WTC11 (cell line): Measurements from ENCODE around the gene MESD. TPM values are rescaled to one million over a fixed set of nuclear protein-coding genes. Genes with fewer than 3 reads are reported as not detected.

Experiments used
- ATAC-seq: fragments of 200-7000 bp; cut with Tn5 transposase; 2 replicates; pipeline ENCODE4 v1.10.0; 2021; ENCODE audit warnings: mild to moderate bottlenecking, moderate library complexity
- CTCF ChIA-PET: fragments of 300-600 bp; sonication (Branson Sonifier 250); formaldehyde crosslinking; loops from one replicate; lab custom pipeline; 2021; ENCODE audit warnings: antibody characterized with exemption; lab: Charles Lee
- POLR2A ChIA-PET: fragments of 350-600 bp; sonication (Branson Sonifier 250); formaldehyde crosslinking; loops from one replicate; lab custom pipeline; 2021; ENCODE audit warnings: antibody characterized with exemption; lab: Charles Lee
- DNase-seq: peaks from one replicate; pipeline ENCODE4 v3.0.0; 2021; ENCODE audit warnings: low spot score
- H3K27ac Mint-ChIP-seq: 2 replicates; pipeline ENCODE4 v1.8.0; 2021; ENCODE audit warnings: mixed read lengths
- H3K27me3 Mint-ChIP-seq: 2 replicates; pipeline ENCODE4 v1.8.0; 2021; ENCODE audit warnings: low read depth, mild to moderate bottlenecking, moderate library complexity, mixed read lengths
- H3K36me3 Mint-ChIP-seq: 2 replicates; pipeline ENCODE4 v1.8.0; 2021; ENCODE audit warnings: mixed read lengths
- H3K4me1 Mint-ChIP-seq: 2 replicates; pipeline ENCODE4 v1.8.0; 2022; ENCODE audit warnings: mixed read lengths
- H3K4me3 Mint-ChIP-seq: 2 replicates; pipeline ENCODE4 v1.8.0; 2021; ENCODE audit warnings: mild to moderate bottlenecking, moderate library complexity, mixed read lengths
- H3K9me3 Mint-ChIP-seq: 2 replicates; pipeline ENCODE4 v1.8.0; 2021; ENCODE audit warnings: mixed read lengths
- GRHL2 ChIP-seq: fragments of 250-450 bp; sonication (Bioruptor Pico); IDR thresholded peaks from 2 replicates; pipeline ENCODE4 v1.8.0; 2022; ENCODE audit warnings: mild to moderate bottlenecking, moderate library complexity; ENCODE audit not compliant: insufficient replicate concordance, severe bottlenecking
- IRF2 ChIP-seq: sonication (generic); formaldehyde crosslinking; IDR thresholded peaks from 2 replicates; pipeline ENCODE4 v1.8.0; 2022; ENCODE audit warnings: low read depth, missing genetic modification reagents, borderline replicate concordance
- SMAD3 ChIP-seq: sonication (generic); formaldehyde crosslinking; IDR thresholded peaks from 2 replicates; pipeline ENCODE4 v1.8.0; 2022; ENCODE audit warnings: missing genetic modification reagents, mild to moderate bottlenecking, borderline replicate concordance
- ZNF232 ChIP-seq: sonication (generic); formaldehyde crosslinking; IDR thresholded peaks from 2 replicates; pipeline ENCODE4 v1.8.0; 2022; ENCODE audit warnings: mild to moderate bottlenecking, missing genetic modification reagents
- ZNF671 ChIP-seq: fragments of 250-450 bp; sonication (Bioruptor Pico); IDR thresholded peaks from 2 replicates; pipeline ENCODE4 v1.8.0; 2021; ENCODE audit warnings: mild to moderate bottlenecking
- total RNA-seq: library from RNA; stranded (reverse); gene quantifications from 3 replicates; pipeline ENCODE4 v1.2.3, GENCODE V29; 2021
- TF ChIP-seq, protein P1 (sequence below): sonication (generic); formaldehyde crosslinking; IDR thresholded peaks from 2 replicates; pipeline ENCODE4 v1.8.1; 2022; ENCODE audit warnings: mild to moderate bottlenecking, moderate library complexity, missing genetic modification reagents
- TF ChIP-seq, protein P2 (sequence below): sonication (generic); formaldehyde crosslinking; IDR thresholded peaks from 2 replicates; pipeline ENCODE4 v1.8.0; 2022; ENCODE audit warnings: mild to moderate bottlenecking, missing genetic modification reagents
- TF ChIP-seq, protein P3 (sequence below): sonication (generic); formaldehyde crosslinking; IDR thresholded peaks from 2 replicates; pipeline ENCODE4 v1.8.1; 2022; ENCODE audit warnings: low read depth, missing genetic modification reagents, borderline replicate concordance
- TF ChIP-seq, protein P4 (sequence below): sonication (generic); formaldehyde crosslinking; IDR thresholded peaks from 2 replicates; pipeline ENCODE4 v1.8.0; 2022; ENCODE audit warnings: mild to moderate bottlenecking, missing genetic modification reagents
- TF ChIP-seq, protein P5 (sequence below): sonication (generic); formaldehyde crosslinking; IDR thresholded peaks from 2 replicates; pipeline ENCODE4 v1.8.1; 2022; ENCODE audit warnings: low read depth, mild to moderate bottlenecking, moderate library complexity, missing genetic modification reagents, borderline replicate concordance
- TF ChIP-seq, protein P6 (sequence below): sonication (generic); formaldehyde crosslinking; IDR thresholded peaks from 2 replicates; pipeline ENCODE4 v1.8.1; 2023; ENCODE audit warnings: mild to moderate bottlenecking, moderate library complexity, missing genetic modification reagents

The MESD gene
- total RNA-seq, 1 experiment from 2014 or later = 28.3 TPM

DNA sequence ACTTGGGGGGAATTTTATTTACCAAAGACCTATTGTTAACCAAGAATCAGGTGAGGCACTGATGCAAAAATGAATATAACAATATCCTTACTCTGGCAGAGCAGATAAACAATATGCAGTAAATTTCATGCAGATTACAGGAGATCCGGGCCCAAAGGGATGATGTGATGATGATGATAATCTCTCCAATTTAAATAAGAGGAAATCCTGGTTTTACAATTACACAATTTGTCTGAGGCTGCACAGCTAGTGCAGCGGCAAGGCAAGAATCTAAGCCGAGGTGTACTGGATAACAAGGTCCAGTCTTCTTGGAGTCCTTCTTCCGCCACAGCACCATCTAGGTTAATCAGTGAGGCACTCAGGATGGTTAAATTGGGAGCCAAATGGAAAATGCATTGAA is 2.4 kb upstream of the MESD start (continued):
- no peak for TF ChIP-seq SMAD3 (CRISPR knock-in tag)
- TF ChIP-seq, protein P1, sequence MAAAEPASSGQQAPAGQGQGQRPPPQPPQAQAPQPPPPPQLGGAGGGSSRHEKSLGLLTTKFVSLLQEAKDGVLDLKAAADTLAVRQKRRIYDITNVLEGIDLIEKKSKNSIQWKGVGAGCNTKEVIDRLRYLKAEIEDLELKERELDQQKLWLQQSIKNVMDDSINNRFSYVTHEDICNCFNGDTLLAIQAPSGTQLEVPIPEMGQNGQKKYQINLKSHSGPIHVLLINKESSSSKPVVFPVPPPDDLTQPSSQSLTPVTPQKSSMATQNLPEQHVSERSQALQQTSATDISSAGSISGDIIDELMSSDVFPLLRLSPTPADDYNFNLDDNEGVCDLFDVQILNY (CRISPR knock-in tag) = no peak

DNA sequence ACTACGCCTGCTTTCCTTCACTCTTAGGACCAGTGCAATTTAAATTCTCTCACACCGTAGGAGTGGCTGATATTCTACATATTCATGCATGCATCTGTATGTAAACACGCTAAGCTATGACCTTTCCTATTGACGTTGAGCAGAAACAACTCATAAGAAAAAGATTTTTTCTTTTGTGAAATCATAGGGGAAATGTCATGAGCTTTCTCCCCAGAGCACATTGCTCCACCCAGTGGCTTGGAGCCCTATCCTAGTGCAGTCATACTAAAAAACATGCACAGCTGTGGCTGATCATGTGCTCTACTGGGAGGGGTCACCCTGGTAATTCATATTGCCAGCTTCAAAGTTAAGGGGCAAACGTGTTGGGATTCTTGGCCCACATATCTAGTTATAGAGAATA is 1.8 kb upstream of the MESD start:
- no peak overlapping the region for H3K27ac Mint-ChIP-seq
- ChIA-PET CTCF (interaction anchor here (0.8 to 3.4 kb wide), 5 partner anchors 10 to 275 kb away, joined by 3 to 18 read pairs (median 5); partner anchors contain the start of gene TLNRD1), POLR2A (interaction anchor here (1.2 kb wide), 1 partner anchor 9 kb away, joined by 7 read pairs; the partner anchor contains the start of gene TLNRD1)
- no peaks in the 10 kb centered on the region for H3K9me3 Mint-ChIP-seq
- H3K4me1 Mint-ChIP-seq = peaks cover 34% of the 10 kb centered on the region
- H3K27me3 Mint-ChIP-seq = no peaks in the 10 kb centered on the region
- H3K36me3 Mint-ChIP-seq = no peaks in the 10 kb centered on the region
- H3K4me3 Mint-ChIP-seq = no peak overlapping the region
- TF ChIP-seq, protein P2, sequence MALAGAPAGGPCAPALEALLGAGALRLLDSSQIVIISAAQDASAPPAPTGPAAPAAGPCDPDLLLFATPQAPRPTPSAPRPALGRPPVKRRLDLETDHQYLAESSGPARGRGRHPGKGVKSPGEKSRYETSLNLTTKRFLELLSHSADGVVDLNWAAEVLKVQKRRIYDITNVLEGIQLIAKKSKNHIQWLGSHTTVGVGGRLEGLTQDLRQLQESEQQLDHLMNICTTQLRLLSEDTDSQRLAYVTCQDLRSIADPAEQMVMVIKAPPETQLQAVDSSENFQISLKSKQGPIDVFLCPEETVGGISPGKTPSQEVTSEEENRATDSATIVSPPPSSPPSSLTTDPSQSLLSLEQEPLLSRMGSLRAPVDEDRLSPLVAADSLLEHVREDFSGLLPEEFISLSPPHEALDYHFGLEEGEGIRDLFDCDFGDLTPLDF (CRISPR knock-in tag) = no peak
- TF ChIP-seq, protein P3, sequence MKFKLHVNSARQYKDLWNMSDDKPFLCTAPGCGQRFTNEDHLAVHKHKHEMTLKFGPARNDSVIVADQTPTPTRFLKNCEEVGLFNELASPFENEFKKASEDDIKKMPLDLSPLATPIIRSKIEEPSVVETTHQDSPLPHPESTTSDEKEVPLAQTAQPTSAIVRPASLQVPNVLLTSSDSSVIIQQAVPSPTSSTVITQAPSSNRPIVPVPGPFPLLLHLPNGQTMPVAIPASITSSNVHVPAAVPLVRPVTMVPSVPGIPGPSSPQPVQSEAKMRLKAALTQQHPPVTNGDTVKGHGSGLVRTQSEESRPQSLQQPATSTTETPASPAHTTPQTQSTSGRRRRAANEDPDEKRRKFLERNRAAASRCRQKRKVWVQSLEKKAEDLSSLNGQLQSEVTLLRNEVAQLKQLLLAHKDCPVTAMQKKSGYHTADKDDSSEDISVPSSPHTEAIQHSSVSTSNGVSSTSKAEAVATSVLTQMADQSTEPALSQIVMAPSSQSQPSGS (CRISPR knock-in tag) = no peak
- TF ChIP-seq, protein P4, sequence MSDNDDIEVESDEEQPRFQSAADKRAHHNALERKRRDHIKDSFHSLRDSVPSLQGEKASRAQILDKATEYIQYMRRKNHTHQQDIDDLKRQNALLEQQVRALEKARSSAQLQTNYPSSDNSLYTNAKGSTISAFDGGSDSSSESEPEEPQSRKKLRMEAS (CRISPR knock-in tag) = no peak
- TF ChIP-seq, protein P5, sequence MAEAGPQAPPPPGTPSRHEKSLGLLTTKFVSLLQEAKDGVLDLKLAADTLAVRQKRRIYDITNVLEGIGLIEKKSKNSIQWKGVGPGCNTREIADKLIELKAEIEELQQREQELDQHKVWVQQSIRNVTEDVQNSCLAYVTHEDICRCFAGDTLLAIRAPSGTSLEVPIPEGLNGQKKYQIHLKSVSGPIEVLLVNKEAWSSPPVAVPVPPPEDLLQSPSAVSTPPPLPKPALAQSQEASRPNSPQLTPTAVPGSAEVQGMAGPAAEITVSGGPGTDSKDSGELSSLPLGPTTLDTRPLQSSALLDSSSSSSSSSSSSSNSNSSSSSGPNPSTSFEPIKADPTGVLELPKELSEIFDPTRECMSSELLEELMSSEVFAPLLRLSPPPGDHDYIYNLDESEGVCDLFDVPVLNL (CRISPR knock-in tag) = no peak
- TF ChIP-seq, protein P6, sequence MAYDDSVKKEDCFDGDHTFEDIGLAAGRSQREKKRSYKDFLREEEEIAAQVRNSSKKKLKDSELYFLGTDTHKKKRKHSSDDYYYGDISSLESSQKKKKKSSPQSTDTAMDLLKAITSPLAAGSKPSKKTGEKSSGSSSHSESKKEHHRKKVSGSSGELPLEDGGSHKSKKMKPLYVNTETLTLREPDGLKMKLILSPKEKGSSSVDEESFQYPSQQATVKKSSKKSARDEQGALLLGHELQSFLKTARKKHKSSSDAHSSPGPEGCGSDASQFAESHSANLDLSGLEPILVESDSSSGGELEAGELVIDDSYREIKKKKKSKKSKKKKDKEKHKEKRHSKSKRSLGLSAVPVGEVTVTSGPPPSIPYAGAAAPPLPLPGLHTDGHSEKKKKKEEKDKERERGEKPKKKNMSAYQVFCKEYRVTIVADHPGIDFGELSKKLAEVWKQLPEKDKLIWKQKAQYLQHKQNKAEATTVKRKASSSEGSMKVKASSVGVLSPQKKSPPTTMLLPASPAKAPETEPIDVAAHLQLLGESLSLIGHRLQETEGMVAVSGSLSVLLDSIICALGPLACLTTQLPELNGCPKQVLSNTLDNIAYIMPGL (CRISPR knock-in tag) = no peak
- TF ChIP-seq, protein P1 (CRISPR knock-in tag) = no peak
- TF ChIP-seq GRHL2 = no peak
- DNase-seq (no peak), ATAC-seq (no peak)

DNA sequence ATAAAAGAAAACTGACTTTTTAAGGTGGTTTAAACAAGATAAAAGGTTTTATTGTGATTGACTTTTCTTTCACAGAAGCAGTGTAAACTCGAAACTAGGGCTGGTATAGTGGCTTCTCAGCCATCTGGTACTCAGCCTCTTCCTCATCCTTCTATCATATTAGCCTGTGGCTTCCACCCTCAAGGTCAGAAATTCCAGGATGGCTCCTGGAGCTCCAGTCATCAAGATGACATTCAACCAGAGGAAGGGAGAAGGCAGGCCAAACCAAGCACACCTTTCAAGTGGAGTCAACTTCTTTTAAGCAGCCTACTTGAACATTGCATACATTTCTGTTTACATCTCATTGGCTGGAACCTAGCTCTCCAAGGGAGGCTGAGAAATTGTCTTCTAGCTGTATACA is 1.3 kb upstream of the MESD start:
- Mint-ChIP-seq H3K27me3 (no peaks in the 10 kb centered on the region), H3K4me3 (no peak overlapping the region), H3K36me3 (no peaks in the 10 kb centered on the region), H3K4me1 (peaks cover 37% of the 10 kb centered on the region), H3K27ac (no peak overlapping the region)
- ATAC-seq (no peak), DNase-seq (no peak)
- CTCF ChIA-PET = interaction anchor here (0.8 to 3.4 kb wide), 5 partner anchors 10 to 275 kb away, joined by 3 to 18 read pairs (median 5); partner anchors contain the start of gene TLNRD1
- POLR2A ChIA-PET = interaction anchor here (1.2 kb wide), 1 partner anchor 9 kb away, joined by 7 read pairs; the partner anchor contains the start of gene TLNRD1
- TF ChIP-seq IRF2 (CRISPR knock-in tag) = no peak
- TF ChIP-seq, all 79 proteins: peak for 0
- no peaks in the 10 kb centered on the region for H3K9me3 Mint-ChIP-seq

DNA sequence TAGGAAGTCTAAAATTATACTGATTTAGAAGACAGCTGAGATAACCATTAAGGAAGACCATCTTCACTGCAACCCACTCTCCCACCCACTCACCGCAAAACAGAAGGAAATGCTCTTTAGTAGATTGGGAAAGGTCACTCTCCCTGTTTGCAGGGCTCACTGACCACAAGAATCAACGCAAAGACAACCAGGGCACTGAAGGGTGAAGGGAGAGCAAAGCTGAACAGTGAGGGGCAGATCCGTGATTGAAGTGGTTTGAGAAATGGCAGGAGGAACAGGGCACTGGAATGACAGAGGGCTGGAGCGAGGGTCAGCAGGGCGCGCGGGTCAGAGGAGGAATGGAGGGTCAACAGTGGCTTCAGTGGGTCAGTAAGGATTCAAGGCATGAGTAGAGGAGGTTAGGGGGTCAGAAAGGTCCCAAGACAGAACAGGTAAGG is 520 bp downstream of the MESD start:
- no peaks in the 10 kb centered on the region for H3K9me3 Mint-ChIP-seq
- no peaks in the 10 kb centered on the region for H3K36me3 Mint-ChIP-seq
- ChIA-PET CTCF (interaction anchor here (1.2 kb wide), 1 partner anchor 277 kb away, joined by 3 read pairs; no protein-coding TSS in a partner anchor), POLR2A (no interaction called here)
- no peak for DNase-seq
- H3K4me3 Mint-ChIP-seq = peak overlapping the region; percentile 99
- H3K27ac Mint-ChIP-seq = peak overlapping the region; percentile 97
- no peaks in the 10 kb centered on the region for H3K27me3 Mint-ChIP-seq
- peaks cover 53% of the 10 kb centered on the region for H3K4me1 Mint-ChIP-seq
- TF ChIP-seq ZNF671 = 0 out of 2 replicates have a peak, but pooled peaks have one; percentile 2
- TF ChIP-seq ZNF232 (CRISPR knock-in tag) = no peak
- peak; percentile 8 for ATAC-seq
